Measurements from ENCODE around the gene DTNA.

DNA sequence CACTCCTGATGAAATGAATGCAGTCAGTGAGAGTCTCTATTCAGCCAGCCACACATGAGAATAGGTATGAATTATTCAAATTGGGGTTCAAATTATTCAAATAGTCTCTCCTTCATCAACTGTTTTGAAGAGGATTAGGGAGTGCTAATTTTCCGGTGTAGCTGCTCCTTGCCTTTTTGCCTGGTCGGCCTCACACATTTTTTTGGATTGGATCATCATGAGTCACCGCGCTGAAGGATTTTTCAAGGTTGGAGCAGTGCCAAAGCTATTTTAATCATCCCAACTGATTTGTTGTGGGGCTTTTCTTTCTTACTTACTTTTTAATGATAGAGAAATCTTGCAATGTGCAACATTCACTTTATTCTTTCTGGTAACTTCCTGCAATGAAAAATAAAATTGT, 2.4 kb upstream of the DTNA start:
- TF ChIP-seq YY1 (IDR thresholded peaks at IDR 0.05; ENCODE audit: extremely low read depth, insufficient replicate concordance, low read depth, low read length) (no peak), EZH2phosphoT487 (IDR thresholded peaks at IDR 0.05; ENCODE audit: borderline replicate concordance) (no peak), ZNF274 (IDR thresholded peaks at IDR 0.05; ENCODE audit: low read depth, low read length) (no peak), RAD21 (IDR thresholded peaks at IDR 0.05; ENCODE audit: low read depth) (no peak), POLR2AphosphoS5 (IDR thresholded peaks at IDR 0.05; ENCODE audit: low read depth, low read length) (no peak)

Data from HCT116 (cell line).